Erythroblast (primary cell): Measurements from ENCODE around the gene FIG4.

Experiments
- GATA1 ChIP-seq: IDR thresholded peaks from 2 replicates; pipeline ENCODE4 v1.6.1; 2011; ENCODE audit warnings: low read depth, mild to moderate bottlenecking, control low read depth, low read length, moderate library complexity
- POLR2A ChIP-seq: IDR thresholded peaks from 2 replicates; pipeline ENCODE4 v1.6.1; 2011; ENCODE audit warnings: mild to moderate bottlenecking, low read length

GRCh38 chr6:109872968-109873545 lies 182.0 kb downstream of the FIG4 start:
- TF ChIP-seq POLR2A: no peak
- no peak for TF ChIP-seq GATA1
